ENCODE measurements around the gene PANK2.
"Not testable (repeated sequence)": the region's sequence is repeated elsewhere in the genome, so short reads cannot be mapped to it uniquely, and the experiment has no call there.

PANK2 gene

DNA sequence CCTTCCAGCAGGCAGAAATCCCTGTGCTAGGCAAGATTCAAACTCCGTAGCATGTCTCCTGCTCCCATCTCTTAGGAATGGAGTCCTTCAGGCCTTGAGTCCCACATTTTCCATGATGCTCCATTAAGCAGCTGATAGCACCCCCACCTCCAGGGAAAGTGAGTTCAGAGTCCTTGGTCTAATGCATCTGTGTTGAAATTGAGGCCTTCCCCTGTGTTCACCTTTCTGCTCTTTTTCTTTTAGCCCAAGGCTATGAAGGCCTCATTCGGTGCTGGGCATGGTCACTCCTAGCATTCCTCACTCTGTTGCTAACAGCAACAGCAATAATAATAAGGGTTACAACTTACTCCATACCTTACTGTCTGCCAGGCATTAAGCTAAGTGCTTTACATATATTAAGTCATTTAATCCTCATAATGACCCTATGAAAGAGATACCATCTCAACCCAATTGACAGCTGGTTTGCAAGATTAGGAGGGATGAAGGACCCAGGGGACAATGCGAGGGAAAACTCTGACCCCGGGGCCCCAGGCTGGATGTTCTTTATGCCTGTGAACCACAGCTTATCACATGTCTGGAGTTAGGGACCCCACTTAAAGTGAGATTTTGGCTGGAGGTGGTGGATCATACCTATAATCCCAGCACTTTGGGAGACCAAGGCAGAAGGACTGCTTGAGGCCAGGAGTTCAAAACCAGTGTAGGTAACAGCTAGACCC lies 17.5 kb upstream of the PANK2 start:
- DNase-seq (ENCODE audit: low read depth) = no peak

DNA sequence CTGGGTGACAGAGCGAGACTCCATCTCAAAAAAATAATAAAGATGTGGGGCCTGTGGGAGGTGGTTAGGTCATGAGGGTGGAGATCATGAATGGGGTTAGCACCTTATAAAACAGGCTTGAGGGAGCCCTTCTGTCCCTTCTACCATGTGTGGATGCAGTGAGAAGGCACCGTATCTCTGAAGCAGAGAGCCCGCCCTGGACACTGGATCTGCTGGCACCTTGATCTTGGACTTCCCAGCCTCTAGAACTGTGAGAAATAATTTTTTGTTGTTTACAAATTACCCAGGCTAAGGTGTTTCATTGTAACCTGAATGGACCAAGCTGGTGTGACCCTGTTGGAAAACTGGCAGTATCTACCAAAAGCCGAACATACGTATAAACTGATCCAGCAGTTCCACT lies 15.7 kb upstream of the PANK2 start:
- DNase-seq (ENCODE audit: low read depth) = no peak

DNA sequence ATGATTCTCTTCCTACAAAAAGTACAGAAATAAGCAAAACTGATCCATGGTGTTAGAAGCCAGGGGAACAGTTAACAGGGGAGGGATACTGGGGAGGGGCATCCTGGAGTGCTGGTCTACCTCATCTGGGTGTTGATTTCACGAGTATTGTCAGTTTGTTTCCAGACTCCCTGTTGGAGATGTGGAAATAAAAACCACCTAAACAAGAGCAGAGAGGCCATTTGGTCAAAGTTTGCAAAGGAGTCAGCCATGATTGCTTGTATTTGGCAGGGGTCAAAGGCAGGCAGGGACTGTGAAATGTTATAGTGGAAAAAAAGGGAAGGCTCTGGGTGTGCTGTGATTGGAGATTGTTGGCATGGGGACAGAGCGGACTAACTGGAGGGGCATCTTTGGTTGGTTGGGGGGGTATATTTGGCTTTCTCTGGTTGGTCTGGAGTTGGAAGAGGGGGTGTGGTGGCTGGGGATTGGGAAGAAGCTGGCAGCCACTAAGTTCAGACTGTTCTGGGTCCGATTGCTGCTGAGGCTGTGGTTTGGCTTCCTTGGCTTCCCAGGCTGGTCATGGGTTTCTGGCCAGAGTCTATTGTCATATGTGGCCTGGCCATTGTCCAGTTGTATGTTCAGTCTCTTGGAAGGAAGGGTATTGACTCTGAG lies 14.9 kb upstream of the PANK2 start:
- DNase-seq (ENCODE audit: low read depth) = no peak

DNA sequence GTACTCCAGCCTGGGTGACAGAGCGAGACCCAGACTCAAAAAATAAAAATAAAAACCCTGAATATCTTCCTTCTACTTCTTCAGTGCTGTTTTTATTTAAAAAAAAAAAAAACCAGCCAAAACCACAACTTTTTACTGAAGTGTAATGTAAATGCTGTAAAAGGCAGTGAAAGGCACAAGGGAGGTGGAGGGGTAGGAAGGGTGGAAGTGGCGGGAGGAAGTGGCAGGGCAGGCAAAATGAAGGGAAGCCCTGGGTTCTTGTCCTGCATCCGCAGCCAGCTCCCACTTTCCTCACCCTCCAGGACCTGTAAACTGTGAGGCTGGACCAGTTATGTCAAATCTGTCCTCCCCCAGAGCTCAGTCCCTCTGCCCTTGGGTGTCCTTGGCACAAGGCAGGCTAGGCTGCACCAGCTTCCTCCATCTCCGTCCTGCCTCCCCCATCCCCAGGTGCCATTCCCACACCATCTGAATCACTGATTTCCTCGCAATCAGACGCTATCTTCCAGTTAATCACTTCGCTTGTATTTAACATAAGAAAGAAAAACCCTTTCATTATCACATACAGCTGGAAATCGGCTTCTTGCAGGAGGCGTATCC lies 13.7 kb upstream of the PANK2 start:
- no peak for DNase-seq (ENCODE audit: low read depth)

DNA sequence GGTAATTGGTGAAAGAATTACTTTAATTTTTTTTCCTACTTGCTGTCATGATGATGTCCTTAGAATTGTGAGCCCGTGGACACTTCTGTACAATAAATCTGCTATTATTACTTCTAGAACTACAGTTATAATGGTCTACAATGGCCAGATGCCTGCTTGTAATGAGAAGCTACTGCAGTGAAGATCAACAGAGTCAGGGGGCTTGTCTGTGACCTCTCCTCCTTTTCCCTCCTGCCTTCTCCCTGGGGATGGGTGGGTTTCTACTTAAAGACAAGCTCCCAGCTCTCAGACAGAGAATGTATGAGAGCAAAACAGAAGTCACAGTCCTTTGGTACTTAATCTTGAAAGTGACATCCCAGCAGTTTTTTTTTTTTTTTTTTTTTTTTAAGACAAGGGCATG lies 13.2 kb upstream of the PANK2 start:
- no peak for DNase-seq (ENCODE audit: low read depth)

DNA sequence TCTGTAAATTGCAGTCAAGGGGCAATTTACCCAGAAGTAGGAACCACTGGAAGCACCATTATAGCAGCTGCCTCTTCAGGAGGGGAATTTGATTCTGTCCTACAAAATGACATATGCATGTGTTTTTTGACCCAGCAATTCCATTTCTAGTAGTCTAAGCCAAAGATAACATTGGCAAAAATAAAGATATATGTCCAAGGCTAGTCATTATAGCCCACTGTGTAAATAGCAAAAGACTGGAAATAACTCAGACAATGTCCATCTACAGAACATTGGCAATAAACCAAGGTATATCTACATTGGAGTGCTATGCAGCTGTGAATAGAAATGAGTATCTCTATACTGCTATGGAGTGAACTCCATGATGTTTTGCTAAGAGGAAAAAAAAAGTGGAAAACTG lies 12.5 kb upstream of the PANK2 start:
- DNase-seq (ENCODE audit: low read depth) = no peak

DNA sequence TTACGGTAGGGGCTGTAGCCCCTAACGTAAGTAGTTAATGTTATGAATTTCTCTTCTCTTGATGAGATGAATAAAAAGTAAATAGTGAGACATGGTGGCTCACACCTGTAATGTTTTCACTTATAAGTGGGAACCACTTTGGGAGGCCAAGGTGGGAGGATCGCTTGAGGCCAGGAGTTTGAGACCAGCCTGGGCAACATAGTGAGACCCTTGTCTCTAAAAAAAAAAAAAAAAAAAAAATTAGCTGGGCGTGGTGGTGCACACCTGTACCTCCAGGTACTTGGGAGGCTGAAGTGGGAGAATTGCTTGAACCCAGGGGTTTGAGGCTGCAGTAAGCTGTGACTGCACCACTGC lies 10.3 kb upstream of the PANK2 start:
- not testable (repeated sequence) for DNase-seq (ENCODE audit: low read depth)

DNA sequence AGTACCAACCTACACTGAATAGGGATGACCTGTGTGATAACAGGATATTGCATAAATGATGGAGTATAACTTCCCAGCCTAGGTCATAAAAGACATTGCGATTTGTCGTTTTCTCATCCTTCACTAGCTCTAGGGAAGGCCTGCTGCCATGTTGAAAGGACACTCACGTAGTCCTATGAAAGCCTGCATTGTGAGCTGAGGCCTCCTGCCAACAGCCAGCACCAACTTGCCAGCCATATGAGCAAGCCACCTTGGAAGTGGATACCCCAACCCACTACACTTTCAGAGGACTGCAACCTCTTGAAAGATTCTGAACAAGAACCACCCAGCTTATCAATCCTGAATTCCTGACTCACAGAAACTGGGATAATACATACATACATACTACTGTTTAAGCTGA lies 3.5 kb upstream of the PANK2 start:
- no peak for DNase-seq (ENCODE audit: low read depth)

DNA sequence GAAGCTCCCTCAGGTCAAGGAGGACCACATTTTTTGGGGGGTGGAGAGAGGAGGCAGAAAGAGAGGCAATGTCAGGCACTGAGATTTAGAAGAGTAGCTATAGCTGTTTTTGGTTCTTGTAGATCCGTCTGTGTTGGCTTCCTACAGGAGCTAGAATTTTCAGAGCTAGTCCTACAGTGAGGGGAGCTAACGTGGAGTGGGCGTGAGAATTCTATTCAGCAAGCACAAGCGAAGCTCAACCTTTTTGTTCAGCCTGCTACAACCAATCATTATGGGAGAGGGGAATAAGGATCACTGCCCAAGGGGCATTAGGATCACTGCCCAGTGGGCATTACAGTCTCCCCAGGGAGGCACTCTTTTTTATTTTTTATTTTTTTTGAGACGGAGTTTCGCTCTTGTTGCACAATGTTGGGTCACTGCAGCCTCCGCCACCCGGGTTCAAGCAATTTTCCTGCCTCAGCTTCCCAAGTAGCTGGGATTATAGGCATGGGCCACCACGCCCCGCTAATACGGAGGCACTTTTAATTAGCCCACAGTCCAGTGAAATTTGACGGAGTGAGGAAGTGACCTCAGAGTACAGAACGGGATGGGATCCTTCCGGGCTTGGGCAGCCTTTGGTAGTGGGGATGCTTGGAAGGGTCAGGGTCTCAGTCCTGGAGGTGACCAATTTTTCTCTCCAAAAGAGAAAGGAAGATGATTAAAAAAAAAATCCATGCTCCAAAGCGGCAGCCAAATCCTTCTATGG lies 1.1 kb upstream of the PANK2 start:
- DNase-seq (ENCODE audit: low read depth) = no peak

DNA sequence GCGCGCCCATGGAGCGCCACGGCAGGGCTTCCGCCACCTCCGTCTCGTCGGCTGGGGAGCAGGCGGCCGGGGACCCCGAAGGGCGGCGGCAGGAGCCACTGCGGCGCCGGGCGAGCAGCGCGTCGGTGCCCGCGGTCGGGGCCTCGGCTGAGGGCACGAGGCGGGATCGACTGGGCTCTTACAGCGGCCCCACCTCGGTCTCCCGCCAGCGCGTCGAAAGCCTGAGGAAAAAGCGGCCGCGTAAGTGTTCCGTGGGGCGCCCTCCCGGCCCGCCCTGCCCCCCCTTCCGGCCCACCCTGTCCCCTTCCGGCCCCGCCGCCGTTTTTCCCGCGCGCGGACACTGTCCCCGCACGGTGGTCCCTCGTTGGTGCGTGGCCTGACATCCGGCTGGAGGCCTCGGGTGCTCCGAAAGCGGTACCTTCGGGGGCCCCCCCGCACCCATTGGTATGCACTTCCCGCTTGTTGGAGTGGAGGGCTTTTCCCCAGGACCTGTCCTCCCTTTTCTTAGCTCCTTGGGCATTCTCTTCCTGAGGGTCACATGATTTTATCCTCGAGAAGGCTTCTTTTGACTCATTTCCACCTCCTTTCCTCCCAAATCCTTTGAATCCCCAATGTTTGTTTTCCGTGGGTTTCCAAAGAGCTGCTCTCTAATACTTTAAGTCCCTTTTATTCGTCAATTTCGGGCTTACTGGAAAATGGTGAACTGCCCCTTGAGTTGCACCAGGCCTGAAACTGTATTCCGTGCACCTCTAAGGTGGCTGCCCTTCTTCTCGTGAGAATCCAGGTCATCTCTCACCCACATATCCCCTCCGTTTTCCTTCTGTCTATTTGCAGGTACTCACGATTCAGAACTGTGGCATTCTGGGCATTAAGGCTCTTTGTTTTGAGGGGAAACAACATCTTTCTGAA lies 556 bp downstream of the PANK2 start:
- peak; percentile 28 for DNase-seq (ENCODE audit: low read depth)

DNA sequence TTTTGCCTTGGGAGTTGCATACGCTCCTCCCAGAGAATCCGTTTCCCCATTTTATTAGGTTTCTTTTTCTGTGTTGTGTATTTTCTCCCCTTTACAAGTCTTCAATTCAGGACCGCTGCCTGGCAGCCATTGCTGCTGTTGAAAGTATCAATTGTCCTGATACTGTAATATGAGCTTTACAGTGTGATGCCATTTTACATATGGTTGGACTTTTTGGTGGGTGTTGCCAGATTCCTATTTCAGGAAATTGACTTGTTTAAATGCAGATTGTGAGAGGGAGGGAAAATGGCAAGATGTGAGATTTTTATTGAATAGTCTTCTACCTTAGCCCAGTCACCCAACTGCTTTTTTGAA lies 1.2 kb downstream of the PANK2 start:
- DNase-seq (ENCODE audit: low read depth) = no peak

DNA sequence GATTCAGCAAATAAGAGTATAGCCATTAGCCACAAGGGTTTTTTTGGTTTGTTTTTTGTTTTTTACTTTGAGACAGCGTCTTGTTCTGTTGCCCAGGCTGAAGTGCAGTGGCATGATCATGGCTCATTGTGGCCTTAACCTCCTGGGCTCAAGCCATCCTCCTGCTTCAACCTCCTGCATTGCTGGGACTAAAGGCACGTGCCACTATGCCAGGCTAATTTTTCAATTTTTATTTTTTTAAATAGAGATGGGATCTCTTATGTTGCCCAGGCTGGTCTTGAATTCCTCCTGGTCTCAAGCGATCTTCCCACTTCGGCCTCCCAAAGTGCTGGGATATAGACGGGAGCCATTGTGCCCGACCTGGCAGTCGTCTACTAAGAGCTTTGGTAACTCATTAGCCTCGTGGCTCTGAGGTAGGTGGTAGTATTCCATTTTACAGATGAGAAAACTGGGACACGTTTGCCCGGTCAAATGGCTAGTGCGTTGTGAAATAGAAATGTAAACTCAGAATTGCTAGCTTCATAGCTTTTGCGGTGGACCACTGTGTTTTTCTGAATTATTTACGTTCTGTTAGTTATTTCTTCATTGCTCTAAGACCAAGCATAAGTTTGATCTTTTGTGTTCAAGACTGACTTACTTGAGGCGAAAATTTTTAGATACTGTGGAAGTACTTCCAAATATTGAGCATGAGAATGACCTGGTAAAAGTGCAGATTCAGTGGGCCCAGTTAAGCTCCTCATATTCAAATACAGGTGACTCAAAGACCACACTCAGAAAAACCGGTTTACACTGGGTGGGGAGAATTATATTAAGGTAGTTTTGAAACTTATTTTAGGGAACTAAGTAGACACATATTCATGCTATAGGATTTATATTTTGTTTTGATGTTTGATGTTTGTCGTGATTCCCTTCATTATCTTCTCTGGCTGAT lies 2.1 kb downstream of the PANK2 start:
- no peak for DNase-seq (ENCODE audit: low read depth)

DNA sequence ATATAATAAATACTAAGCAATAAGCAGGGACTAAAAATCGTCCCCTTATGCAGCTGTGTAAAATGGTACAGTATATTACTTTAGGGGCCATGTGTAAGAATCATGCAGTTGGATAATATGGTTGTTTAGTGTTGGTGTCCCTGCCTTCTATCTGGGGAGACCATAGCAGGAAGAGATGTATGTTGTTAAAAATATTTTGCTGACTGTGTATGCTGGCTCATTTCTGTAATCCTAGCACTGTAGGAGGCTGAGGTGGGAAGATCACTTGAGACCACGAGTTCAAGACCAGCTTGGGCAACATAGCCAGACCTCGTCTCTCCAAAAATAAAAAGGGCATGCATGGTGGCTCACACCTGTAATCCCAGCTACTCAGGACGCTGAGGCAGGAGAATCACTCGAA lies 5.6 kb downstream of the PANK2 start:
- DNase-seq (ENCODE audit: low read depth) = no peak

DNA sequence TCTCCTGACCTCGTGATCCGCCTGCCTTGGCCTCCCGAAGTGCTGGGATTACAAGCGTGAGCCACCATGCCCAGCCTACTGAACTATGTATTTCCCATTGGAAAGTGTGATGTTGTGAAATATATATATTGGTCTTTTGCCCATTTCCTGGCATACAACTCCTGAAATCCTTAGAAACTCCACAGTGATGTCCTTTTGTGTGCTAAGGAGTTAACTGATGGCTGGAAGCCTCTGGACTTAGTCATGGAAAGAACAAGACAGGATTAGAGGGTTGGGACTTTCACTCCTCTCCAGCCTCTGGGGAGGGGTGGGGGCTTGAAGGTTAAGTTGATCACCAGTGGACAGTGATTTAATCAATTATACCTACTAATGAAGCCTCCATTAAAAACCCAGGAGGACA lies 7.1 kb downstream of the PANK2 start:
- DNase-seq (ENCODE audit: low read depth) = no peak

DNA sequence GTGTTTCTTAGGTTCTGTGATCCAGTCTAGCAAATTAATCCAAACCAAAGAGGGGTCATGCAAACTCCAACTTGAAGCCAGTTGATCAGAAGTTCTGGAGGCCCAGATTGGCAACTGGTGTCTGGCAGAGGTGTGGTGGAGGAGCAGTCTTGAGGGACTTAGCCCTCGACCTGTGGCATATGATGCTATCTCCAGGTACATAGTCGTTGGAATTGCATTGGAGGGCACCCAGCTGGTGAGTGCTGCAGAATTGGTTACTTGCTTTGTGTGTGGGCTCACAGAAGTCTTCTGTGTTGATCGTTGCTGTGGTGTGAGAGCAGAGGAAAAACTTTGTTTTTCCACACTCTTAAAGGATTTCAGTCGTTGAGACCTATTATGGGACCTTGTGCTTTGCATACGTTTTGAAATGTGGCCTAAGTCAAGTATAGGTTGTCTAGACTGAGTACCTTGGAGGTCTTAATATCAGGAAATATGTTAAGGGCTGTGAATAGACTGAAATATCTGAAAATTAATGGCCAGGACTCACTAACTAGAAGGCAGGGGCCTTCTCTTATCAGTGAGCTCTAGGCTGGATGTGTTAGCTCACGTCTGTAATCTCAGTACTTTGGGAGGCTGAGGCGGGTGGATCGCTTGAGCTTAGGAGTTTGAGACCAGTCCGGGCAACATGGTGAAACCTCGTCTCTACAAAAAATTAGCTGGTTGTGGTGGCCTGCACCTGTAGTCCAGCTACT lies 7.8 kb downstream of the PANK2 start:
- DNase-seq (ENCODE audit: low read depth) = no peak

DNA sequence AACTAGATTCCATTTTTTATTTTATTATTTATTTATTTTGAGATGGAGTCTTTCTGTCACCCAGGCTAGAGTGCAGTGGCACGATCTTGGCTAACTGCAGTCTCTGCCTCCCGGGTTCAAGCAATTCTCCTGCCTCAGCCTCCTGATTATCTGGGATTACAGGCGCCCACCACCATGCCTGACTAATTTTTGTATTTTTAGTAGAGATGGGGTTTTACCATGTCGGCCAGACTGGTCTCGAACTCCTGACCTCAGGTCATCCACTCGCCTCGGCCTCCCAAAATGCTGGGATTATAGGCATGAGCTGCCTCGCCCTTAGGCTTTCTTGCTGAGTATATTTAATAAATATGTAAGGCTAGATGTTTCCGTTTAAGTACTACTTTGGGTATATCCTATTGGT lies 9.0 kb downstream of the PANK2 start:
- not testable (repeated sequence) for DNase-seq (ENCODE audit: low read depth)

DNA sequence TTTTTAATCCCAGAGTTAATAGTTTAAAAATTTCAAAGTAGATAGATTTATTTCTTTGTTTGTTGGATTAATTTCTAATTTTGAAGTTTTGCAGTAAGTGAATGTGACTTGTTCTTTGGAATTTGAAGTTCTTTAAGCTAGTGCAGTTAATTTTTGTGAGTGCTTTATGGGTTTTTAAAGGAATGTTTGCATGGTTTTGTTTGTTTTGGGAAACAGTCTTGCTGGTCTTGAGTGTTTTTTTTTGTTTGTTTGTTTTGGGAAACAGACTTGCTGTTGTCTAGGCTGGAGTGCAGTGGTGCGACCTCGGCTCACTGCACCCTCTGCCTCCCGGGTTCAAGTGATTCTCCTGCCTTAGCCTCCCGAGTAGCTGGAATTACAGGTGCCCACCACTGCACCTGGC lies 9.5 kb downstream of the PANK2 start:
- DNase-seq (ENCODE audit: low read depth) = no peak

DNA sequence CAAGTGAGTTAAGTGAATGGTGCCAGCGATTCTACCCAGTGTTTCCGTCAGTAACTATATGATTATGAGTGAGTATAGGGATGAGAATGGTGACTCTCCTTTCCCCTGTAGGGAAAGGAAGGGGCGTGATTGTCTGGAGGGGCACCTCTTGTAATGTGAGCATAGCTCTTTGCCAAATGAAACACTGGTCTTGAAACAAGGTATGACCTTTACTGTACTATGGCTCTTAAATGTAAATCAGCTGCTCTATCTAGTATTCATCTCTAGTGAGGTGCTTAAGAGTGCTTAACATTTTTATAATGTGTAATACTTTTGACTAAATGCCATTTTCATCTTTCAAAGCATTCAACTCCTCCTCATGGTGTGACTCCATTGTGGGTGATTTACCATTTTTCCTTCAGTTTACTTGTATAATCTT lies 11.0 kb downstream of the PANK2 start:
- no peak for DNase-seq (ENCODE audit: low read depth)

DNA sequence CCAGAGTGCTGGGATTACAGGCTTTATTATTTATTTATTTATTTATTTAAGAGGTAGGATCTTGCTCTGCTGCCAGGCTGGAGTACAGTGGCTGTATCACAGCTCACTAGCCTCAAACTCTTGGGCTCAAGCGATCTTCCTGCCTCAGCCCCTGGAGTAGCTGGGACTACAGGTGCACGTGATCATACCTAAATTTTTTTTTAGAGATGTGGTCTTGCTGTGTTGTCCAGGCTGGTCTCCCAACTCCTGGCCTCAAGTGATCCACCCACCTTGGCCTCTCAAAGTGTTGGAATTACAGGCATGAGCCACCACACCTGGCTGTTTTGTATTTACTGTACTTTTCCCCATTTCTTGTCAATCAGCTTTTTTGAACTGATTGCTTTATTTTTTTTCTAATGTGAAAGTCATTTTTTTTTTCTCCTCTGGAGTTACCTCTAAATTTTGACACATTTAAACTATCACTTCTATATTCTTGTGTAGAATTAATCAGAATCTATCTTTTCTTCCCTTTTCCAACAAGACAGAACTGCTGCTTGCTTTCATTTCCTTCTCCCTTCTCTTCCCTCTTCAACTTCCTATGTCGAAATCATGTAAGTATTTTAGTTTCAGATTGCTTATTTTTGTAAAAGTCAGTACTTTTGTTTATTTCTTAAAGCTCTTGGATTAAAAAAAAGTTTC lies 12.0 kb downstream of the PANK2 start:
- no peak for DNase-seq (ENCODE audit: low read depth)
